Pancreas (tissue), 10 donors: Measurements from ENCODE around the gene CDKN1B. TPM values are rescaled to one million over a fixed set of nuclear protein-coding genes. Genes with fewer than 3 reads are reported as not detected.

Experiments used
- ATAC-seq, 4 donors: fragments of 200-7000 bp; cut with Tn5 transposase; one replicate each; pipeline versions ENCODE4 v1.8.0 to v1.9.1; 2020; ENCODE audit warnings: mild to moderate bottlenecking in 4 of 4, moderate library complexity in 4 of 4
- DNase-seq, 6 donors: peaks; one replicate each; pipeline ENCODE4 v3.0.0-alpha.2; 2020
- FAIRE-seq: peaks from 2 replicates; lab custom pipeline; 2012; peaks lifted over from hg19 to GRCh38; lab: Jason Lieb, UNC
- H3K27ac ChIP-seq, 4 donors: fragments of 200-600 bp; sonication (generic); 1 replicate in 3 of 4; 2 replicates in 1 of 4; pipeline versions ENCODE4 v1.5.0 to v1.8.0; 2020
- H3K27me3 ChIP-seq, 4 donors: fragments of 200-600 bp; one replicate each; pipeline ENCODE4 v1.8.0; 2021
- H3K36me3 ChIP-seq, 3 donors: fragments of 200-600 bp; sonication (generic) in 1 of 3; one replicate each; pipeline versions ENCODE4 v1.5.0 to v1.8.0; 2020 to 2021
- H3K4me1 ChIP-seq, 3 donors: fragments of 200-600 bp; one replicate each; pipeline ENCODE4 v1.8.0; 2021
- H3K4me3 ChIP-seq, 4 donors: fragments of 200-600 bp; sonication (generic) in 2 of 4; one replicate each; pipeline versions ENCODE4 v1.5.0 to v1.8.0; 2020 to 2021
- H3K9me3 ChIP-seq, 4 donors: fragments of 200-600 bp; one replicate each; pipeline ENCODE4 v1.8.0; 2021
- CTCF ChIP-seq, 4 donors: fragments of 200-600 bp; sonication (generic) in 3 of 4; IDR thresholded peaks; one replicate each; pipeline versions ENCODE4 v1.5.0 to v1.8.0; 2021; ENCODE audit warnings: antibody characterized with exemption in 4 of 4
- WGBS, 2 donors: extraction: QIAGEN DNeasy Blood & Tissue Kit; methylation state at CpG; one replicate each; pipeline ENCODE4 v1.1.7; 2013; 5-methylcytosine and 5-hydroxymethylcytosine counted together
- intact Hi-C, 3 donors: fragments of 100-400 bp; cut with DNase I; formaldehyde crosslinking; loops; one replicate each; pipeline versions ENCODE4 v1.11.1 to v1.14.2; 2022
- polyA plus RNA-seq, 2 donors: library from polyadenylated mRNA; stranded (reverse); fragments of 200-250 nt; gene quantifications; one replicate each; pipeline ENCODE4 v1.2.3, GENCODE V29; 2013
- total RNA-seq, 6 donors: library from RNA; stranded (reverse); fragmentation: NEBNext Ultra II Directional in 4 of 6; extraction: Animal tissue kit (Norgen Biotek cat#: 25700) in 4 of 6; gene quantifications; one replicate each; pipeline versions ENCODE4 v1.2.1 to v1.2.4, GENCODE V29; 2021 to 2023
- donor health status: healthy with polysubstance abuse.
- donor health status: DM: no; HTN: no; CAD: no; lungs with moderate emphysema.
- donor health status: DM: no; HTN: no; CAD: no.
- donor health status: control.
- donor health status: control.
- donor health status: Bipolar disorder and iron deficiency.
- donor health status: DM: yes; HTN: yes; CAD: no.
- donor health status: DM: no; HTN: no; CAD: no.
- donor health status: DM: no; HTN: no; CAD: no.
- donor health status: DM: yes; HTN: yes; CAD: no.

The CDKN1B gene
- total and polyA plus RNA-seq, 8 donors = 12.1 to 23.7 (median 16.9) TPM

DNA sequence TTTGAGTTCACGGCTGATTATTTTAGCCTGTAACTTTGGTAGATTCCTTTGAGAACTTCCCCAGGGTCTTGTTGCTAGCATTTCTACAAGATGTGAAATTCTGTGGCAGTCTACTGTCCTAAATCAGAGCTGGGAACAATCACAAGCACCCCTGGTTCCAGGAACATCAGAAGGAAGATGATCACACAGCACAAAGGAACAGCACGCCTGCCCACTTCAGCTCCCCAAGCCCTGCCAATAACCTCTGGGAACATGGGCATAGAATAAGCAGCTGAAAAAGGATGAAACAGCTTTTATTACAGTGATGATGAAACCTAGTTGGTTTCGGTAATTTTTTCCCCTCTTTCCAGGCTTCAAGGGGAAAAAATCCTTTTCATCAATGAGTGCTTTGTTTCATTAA lies 33.4 kb upstream of the CDKN1B start:
- H3K4me1 ChIP-seq = no peaks in the 10 kb centered on the region
- H3K4me3 ChIP-seq = no peak overlapping the region
- ATAC-seq = peak in 1 of 4 donors; percentile 29
- WGBS, 2 donors = 78 to 80% methylated on average over 3 of the region's 3 CpGs
- H3K27ac ChIP-seq = no peak overlapping the region
- H3K9me3 ChIP-seq = no peaks in the 10 kb centered on the region
- no peak for FAIRE-seq
- TF ChIP-seq CTCF (IDR thresholded peaks at IDR 0.05) = no peak
- intact Hi-C loops = no loop called here
- H3K36me3 ChIP-seq = no peaks in the 10 kb centered on the region
- H3K27me3 ChIP-seq = no peaks in the 10 kb centered on the region
- DNase-seq = no peak

DNA sequence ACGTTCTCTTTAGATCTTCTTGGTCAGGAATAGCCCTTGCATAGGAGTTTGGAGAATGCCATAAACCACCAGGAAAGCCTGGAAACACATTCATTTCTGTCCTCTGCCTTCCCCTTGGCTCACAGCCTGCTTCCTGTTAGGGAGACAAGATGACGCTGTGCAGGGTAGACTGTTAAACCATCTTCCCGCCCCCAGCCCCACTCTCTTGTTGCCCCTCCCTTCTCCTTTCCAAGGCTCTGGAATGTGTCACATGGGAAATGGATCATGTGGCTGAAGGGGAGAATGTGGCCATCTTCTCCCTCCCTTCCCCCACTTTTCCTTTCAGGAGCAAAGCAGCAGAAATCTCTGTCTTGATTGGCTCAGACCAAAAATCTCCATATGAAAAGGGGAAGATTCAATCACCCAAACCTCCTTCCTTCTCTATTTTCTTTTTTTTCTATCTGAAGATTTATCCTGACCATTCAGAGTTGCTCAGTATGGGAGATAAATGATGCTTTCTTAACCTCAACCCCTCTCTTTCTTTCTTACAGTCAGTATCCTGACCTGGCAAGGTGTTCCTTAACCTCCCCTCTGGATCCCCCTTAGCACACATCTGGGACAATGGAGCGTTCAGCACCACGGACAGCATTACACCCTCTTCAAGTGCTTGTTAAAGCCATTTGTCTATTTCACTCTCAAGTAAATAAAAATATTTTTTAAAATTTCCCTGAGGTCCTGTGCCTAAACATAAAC lies 32.6 kb upstream of the CDKN1B start:
- DNase-seq (no peak), ATAC-seq (peak in 3 of 4 donors; percentile 53 to 69 (median 57)), FAIRE-seq (no peak)
- Histone ChIP-seq H3K27me3 (no peaks in the 10 kb centered on the region), H3K4me1 (no peaks in the 10 kb centered on the region), H3K27ac (no peak overlapping the region), H3K36me3 (no peaks in the 10 kb centered on the region), H3K4me3 (no peak overlapping the region), H3K9me3 (no peaks in the 10 kb centered on the region)
- TF ChIP-seq CTCF (IDR thresholded peaks at IDR 0.05) = no peak
- intact Hi-C loops = no loop called here
- 10 to 12% methylated on average over 5 of the region's 5 CpGs for WGBS, 2 donors

GRCh38 chr12:12685305-12685704 lies 31.9 kb upstream of the CDKN1B start:
- H3K36me3 ChIP-seq = no peaks in the 10 kb centered on the region
- no peaks in the 10 kb centered on the region for H3K27me3 ChIP-seq
- no peaks in the 10 kb centered on the region for H3K4me1 ChIP-seq
- no peak overlapping the region for H3K27ac ChIP-seq
- intact Hi-C loops = no loop called here
- DNase-seq = no peak
- 60 to 64% methylated on average over 4 of the region's 4 CpGs for WGBS, 2 donors
- FAIRE-seq = no peak
- peak in 3 of 4 donors; percentile 24 to 86 (median 83) for ATAC-seq
- H3K4me3 ChIP-seq = no peak overlapping the region
- no peak for TF ChIP-seq CTCF (IDR thresholded peaks at IDR 0.05)
- H3K9me3 ChIP-seq = no peaks in the 10 kb centered on the region

GRCh38 chr12:12686472-12686871 lies 30.7 kb upstream of the CDKN1B start:
- Histone ChIP-seq H3K27me3 (no peaks in the 10 kb centered on the region), H3K9me3 (no peaks in the 10 kb centered on the region), H3K4me1 (no peaks in the 10 kb centered on the region), H3K27ac (no peak overlapping the region), H3K4me3 (no peak overlapping the region), H3K36me3 (no peaks in the 10 kb centered on the region)
- intact Hi-C loops = no loop called here
- TF ChIP-seq CTCF (IDR thresholded peaks at IDR 0.05) = no peak
- ATAC-seq (no peak), DNase-seq (no peak), FAIRE-seq (no peak)
- 90 to 93% methylated on average over 1 of the region's 1 CpG for WGBS, 2 donors

- Histone ChIP-seq H3K36me3 (no peaks in the 10 kb centered on the region), H3K9me3 (no peaks in the 10 kb centered on the region), H3K27me3 (no peaks in the 10 kb centered on the region), H3K4me1 (no peaks in the 10 kb centered on the region), H3K27ac (no peak overlapping the region), H3K4me3 (no peak overlapping the region)
- TF ChIP-seq CTCF (IDR thresholded peaks at IDR 0.05) = no peak
- ATAC-seq (no peak), FAIRE-seq (no peak), DNase-seq (no peak)
- intact Hi-C loops = no loop called here
Measured at GRCh38 chr12:12686925-12687324, 30.2 kb upstream of the CDKN1B start.
